MG63 (cell line): ENCODE results near the gene KIF5A. TPM values are rescaled to one million over a fixed set of nuclear protein-coding genes. Genes with fewer than 3 reads are reported as not detected.
"Not testable (repeated sequence)": the region's sequence is repeated elsewhere in the genome, so short reads cannot be mapped to it uniquely, and the experiment has no call there.

ENCODE experiments used
- DNase-seq: peaks from one replicate; pipeline ENCODE4 v3.0.0-alpha.2; 2020
- H3K27me3 ChIP-seq: fragments of 250-450 bp; sonication (Bioruptor Pico); 2 replicates; pipeline ENCODE4 v1.5.1; 2020; ENCODE audit warnings: mild to moderate bottlenecking, moderate library complexity
- H3K36me3 ChIP-seq: fragments of 250-450 bp; sonication (Bioruptor Pico); 2 replicates; pipeline ENCODE4 v1.5.1; 2020; ENCODE audit warnings: mild to moderate bottlenecking, moderate library complexity
- H3K4me3 ChIP-seq: fragments of 250-450 bp; sonication (Bioruptor Pico); 2 replicates; pipeline ENCODE4 v1.5.1; 2020; ENCODE audit warnings: mild to moderate bottlenecking, moderate library complexity
- H3K9me3 ChIP-seq: fragments of 250-450 bp; sonication (Bioruptor Pico); 2 replicates; pipeline ENCODE4 v1.5.1; 2020; ENCODE audit warnings: mild to moderate bottlenecking, moderate library complexity
- total RNA-seq: library from RNA; depleted of rRNA; stranded (reverse); fragments of >200 nt; shearing (Covaris generic); gene quantifications from 2 replicates; pipeline ENCODE4 v1.2.3, GENCODE V29; 2014; ENCODE audit warnings: low replicate concordance

Gene KIF5A
- total RNA-seq, 1 experiment from 2014 or later = not detected

DNA sequence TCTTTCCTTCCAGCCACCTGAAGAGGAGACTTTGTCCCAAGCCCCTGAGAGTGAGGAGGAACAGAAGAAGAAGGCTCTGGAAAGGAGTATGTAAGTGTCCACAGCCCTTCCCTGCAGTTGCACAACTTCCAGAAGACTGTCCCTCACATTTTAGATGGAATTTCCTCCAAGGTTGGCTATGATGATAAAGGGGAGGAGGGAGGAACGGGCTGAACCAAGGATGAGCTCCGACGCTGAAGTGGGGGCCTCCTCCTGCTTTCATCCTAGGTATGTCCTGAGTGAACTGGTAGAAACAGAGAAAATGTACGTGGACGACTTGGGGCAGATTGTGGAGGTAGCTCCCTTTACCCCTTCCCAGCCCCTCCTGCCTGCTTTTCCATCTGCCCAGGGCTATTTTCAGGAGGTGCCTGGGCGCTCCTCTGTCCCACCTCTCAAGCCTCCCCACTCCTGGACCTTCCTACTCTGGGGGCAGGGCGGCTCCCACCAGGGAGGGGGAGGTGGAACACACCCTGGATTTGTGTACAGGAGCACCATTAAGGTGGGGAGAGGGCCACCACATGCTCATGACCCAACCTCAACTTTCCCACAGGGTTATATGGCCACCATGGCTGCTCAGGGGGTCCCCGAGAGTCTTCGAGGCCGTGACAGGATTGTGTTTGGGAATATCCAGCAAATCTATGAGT lies 63.7 kb downstream of the KIF5A start:
- no peaks in the 10 kb centered on the region for H3K27me3 ChIP-seq
- H3K4me3 ChIP-seq = no peak overlapping the region
- no peaks in the 10 kb centered on the region for H3K9me3 ChIP-seq
- no peak for DNase-seq
- peaks cover 4% of the 10 kb centered on the region; the same call in 1 of the 2 replicates for H3K36me3 ChIP-seq

DNA sequence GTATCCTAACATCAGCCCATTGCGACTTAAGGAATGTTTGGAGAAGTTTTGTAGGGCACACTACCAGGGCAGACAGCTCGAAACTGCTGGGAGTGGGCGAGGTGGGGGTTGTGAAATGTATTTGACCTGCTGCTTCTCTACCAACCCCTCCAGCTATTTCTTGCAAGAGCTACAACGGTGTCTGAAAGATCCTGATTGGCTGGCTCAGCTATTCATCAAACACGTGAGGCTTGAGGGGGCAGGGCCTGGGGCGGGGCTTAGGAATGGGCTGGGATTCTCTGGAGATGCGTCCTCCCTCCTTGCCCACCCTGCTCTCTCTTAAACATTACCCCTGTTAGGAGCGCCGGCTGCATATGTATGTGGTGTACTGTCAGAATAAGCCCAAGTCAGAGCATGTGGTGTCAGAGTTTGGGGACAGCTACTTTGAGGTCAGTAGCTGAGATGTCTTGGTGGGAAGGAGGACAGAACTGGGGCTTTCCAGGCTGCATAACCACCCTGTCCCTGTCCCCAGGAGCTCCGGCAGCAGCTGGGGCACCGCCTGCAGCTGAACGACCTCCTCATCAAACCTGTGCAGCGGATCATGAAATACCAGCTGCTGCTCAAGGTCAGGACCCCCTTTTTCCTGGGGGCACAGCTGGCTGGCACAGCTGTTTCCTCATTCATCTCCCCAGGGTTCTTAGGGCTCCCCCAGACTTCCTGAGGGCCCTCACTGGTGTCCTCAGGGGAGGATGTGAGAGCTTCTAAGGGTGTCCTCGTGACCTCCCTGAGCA lies 64.5 kb downstream of the KIF5A start:
- Histone ChIP-seq H3K9me3 (no peaks in the 10 kb centered on the region), H3K4me3 (no peak overlapping the region), H3K27me3 (no peaks in the 10 kb centered on the region), H3K36me3 (peaks cover 4% of the 10 kb centered on the region; the same call in 1 of the 2 replicates)
- DNase-seq = no peak

DNA sequence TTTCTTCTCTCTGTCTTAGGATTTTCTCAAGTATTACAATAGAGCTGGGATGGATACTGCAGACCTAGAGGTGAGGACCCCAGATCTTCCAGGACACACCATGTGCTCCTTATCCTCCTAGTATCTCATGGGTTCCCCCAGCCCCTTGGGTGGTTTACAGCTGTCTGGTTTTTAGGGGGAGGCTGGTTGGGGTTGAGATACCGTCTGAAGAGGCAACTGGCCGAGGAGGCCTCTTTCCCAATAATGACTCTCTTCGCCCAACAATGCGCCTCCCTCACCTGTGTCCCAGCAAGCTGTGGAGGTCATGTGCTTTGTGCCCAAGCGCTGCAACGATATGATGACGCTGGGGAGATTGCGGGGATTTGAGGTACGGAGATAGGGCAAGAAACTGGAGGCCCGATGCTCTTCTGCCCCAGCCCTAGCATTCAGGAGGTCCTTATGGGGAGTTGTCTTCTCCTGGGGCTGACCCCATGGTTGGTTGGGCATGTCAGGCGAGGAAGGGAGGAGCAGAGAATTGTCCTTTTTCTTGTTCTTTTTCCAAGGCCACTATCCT lies 65.2 kb downstream of the KIF5A start:
- DNase-seq = no peak
- no peaks in the 10 kb centered on the region for H3K27me3 ChIP-seq
- no peak overlapping the region for H3K4me3 ChIP-seq
- no peaks in the 10 kb centered on the region for H3K9me3 ChIP-seq
- peaks cover 4% of the 10 kb centered on the region; the same call in 1 of the 2 replicates for H3K36me3 ChIP-seq

DNA sequence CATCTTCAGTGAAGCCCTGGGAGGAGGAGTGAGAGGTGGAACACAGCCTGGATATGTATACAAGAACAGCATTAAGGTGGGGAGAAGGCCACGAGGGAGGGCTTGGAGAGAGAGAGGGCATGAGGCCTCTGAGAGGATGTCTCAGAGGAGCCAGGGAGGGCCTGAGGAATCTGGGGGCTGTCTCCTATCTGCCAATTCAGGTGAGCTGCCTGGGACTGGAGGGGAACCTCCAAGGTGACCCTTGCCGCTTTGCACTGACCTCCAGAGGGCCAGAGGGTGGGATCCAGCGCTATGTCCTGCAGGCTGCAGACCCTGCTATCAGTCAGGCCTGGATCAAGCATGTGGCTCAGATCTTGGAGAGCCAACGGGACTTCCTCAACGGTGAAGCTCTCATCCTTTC lies 65.8 kb downstream of the KIF5A start:
- no peaks in the 10 kb centered on the region for H3K9me3 ChIP-seq
- H3K4me3 ChIP-seq = no peak overlapping the region
- peaks cover 4% of the 10 kb centered on the region; the same call in 1 of the 2 replicates for H3K36me3 ChIP-seq
- DNase-seq = no peak
- H3K27me3 ChIP-seq = no peaks in the 10 kb centered on the region

DNA sequence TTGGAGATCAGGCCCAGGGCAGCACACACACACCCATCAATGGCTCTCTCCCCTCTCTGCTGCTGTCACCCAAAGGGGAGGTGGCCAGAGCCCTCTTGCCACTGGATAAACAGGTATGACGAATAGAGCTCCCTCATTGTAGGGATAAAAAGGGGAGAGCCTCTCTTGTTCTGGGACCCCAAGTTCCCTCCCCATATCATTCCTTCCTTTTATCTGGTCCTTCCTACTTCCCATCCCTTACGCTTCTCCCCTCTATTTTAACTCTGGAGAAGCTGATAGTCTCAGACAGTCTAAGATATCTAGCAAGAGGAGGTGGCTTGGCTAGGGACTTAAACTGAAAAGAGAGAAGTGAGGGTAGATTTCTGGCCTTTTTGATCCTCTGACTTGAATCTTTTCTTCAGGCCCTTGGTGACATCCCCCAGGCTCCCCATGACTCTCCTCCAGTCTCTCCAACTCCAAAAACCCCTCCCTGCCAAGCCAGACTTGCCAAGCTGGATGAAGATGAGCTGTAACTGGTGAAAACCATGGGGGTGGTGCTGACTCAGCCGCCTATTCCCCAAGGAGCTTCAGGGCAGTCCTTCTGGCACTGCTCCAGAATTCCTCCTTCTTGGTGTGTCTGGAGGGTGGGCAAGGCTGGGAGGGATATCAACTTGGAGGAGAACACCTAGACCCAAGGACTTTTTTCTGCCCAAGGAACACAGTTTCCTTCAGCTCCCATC lies 66.7 kb downstream of the KIF5A start:
- H3K36me3 ChIP-seq = peaks cover 4% of the 10 kb centered on the region; the same call in 1 of the 2 replicates
- H3K27me3 ChIP-seq = no peaks in the 10 kb centered on the region
- H3K4me3 ChIP-seq = no peak overlapping the region
- no peaks in the 10 kb centered on the region for H3K9me3 ChIP-seq
- DNase-seq = peak; percentile 78

DNA sequence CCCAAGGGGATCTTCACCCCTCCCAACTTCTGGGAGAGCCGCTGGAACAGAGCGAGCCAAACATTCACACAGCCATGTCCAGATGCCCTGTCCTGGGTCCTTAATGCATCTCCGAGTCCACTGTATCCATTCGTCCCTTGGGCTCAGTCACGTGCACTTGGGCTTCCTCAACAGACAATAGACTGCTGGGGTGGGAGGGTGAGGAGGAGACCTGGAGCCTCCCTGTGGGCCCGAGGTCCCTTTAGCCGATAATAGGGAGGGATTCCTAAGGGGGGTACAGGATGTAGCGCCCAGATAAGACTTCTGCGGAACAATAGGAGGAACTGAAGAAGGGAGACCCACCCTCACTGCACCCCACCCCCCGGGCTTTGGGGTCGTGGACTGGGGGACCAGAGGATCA lies 68.1 kb downstream of the KIF5A start:
- H3K36me3 ChIP-seq = peaks cover 4% of the 10 kb centered on the region; the same call in 1 of the 2 replicates
- no peak overlapping the region for H3K4me3 ChIP-seq
- no peaks in the 10 kb centered on the region for H3K27me3 ChIP-seq
- DNase-seq = no peak
- H3K9me3 ChIP-seq = no peaks in the 10 kb centered on the region

DNA sequence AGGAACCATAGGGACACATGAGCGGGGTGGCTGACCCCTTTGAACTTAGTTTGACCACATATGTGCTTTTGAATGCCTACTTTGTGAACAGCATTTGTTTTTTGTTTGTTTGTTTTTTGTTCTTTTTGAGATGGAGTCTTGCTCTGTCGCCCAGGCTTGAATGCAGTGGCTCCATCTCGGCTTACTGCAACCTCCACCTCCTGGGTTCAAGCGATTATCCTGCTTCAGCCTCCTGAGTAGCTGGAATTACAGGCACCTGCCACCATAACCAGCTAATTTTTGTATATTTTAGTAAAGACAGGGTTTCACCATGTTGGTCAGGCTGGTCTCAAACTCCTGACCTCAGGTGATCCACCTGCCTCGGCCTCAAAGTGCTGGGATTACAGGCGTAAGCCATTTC lies 68.6 kb downstream of the KIF5A start:
- not testable (repeated sequence) for H3K27me3 ChIP-seq, H3K36me3 ChIP-seq, H3K4me3 ChIP-seq, DNase-seq, H3K9me3 ChIP-seq

DNA sequence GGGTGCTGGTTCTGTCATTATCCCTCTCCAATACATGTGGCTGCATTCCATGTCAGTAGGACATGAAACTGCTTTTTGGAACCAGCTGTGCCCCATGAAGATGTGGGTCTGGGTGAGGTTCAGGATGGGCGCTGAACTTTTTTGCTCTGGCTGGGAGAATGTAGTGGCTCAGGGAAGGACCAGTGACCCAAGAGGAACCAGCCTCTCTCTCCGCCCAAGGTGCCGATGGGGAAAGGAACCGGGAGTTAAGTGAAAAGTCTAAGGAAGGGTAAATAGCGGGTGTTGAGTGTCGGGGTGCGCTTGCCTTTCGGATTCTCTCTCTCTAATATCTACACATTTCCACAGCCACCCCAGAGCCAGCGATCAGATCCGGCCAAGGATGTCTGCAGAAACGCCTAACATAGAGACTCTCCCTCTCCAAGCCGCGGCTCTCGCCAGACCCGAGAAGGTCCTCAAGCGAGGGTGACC lies 69.2 kb downstream of the KIF5A start:
- Histone ChIP-seq H3K9me3 (no peaks in the 10 kb centered on the region), H3K27me3 (no peaks in the 10 kb centered on the region), H3K36me3 (peaks cover 4% of the 10 kb centered on the region; the same call in 1 of the 2 replicates), H3K4me3 (no peak overlapping the region)
- DNase-seq = no peak

DNA sequence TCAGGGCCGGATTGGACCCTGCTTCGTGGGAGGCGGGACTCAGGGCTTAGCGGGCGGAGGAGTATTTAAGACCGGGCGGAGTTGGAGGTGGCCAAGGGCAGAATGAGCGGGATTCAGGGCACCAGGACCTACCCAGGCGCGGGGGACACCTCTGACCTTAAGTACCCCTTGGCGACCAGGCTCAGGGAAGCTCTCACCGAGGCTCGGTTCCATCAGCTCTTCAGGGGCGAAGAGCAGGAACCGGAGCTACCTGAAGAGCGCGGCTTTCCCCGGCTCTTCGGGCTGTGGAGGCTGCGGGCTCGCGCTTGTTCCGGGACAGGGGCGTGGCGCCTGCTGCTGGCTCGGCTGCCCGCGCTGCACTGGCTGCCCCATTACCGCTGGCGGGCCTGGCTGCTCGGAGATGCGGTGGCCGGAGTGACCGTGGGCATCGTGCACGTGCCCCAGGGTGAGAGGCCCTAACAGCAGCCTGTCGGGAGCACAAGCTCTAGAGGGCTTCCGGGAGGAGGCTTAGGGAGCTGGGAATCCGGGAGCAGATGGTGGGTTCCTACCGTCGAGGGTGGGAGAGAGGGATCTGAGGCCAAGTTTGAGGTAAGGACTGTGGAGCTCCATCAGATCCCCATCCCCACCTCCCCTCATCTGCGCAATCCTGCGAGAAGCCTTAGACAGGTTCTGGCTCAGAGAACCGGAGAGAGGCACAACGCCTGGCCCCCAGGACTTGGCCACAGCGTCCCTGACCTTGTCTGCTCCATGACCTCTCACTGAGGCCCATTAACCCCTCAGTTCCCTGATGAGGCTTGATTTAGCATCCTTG lies 69.8 kb downstream of the KIF5A start:
- no peaks in the 10 kb centered on the region for H3K27me3 ChIP-seq
- DNase-seq = no peak

DNA sequence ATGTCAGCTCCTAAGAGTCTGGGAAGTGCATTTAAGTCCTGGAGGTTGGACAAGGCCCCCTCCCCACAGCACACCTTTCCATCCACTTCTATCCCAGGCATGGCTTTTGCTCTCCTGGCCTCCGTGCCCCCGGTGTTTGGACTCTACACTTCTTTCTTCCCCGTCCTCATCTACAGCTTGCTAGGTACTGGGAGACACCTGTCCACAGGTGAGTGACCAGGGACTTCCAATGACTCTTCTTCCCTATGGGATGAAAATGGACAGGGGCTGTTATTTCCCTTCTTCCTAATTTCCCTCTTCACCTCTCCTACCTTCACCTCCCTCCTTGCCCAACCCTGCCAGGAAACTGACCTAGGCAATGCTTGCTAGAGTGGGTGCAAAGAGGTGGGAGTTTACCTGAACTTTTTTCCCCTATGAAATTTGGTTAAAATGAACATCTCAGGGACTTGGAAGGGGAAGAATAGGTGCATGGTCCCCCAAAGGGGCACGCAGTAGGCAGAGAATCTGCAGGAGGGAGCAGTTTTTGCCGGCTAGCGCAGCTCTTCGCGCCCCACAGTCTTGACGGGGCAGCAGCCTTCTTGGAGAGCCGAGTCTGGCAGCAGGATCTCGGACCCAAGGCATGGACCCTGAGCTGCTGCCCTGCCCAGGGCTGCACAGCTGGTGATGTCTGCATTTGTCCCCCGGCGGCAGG lies 70.5 kb downstream of the KIF5A start:
- no peaks in the 10 kb centered on the region for H3K9me3 ChIP-seq
- DNase-seq = no peak
- H3K27me3 ChIP-seq = no peaks in the 10 kb centered on the region
- H3K4me3 ChIP-seq = no peak overlapping the region
- 0 out of 2 replicates have a peak, but pooled peaks cover 2% of the 10 kb centered on the region for H3K36me3 ChIP-seq

More for the DNA sequence above, 69.8 kb downstream of the KIF5A start:
- Histone ChIP-seq H3K36me3 (peaks cover 4% of the 10 kb centered on the region; the same call in 1 of the 2 replicates), H3K9me3 (no peaks in the 10 kb centered on the region), H3K4me3 (no peak overlapping the region)

DNA sequence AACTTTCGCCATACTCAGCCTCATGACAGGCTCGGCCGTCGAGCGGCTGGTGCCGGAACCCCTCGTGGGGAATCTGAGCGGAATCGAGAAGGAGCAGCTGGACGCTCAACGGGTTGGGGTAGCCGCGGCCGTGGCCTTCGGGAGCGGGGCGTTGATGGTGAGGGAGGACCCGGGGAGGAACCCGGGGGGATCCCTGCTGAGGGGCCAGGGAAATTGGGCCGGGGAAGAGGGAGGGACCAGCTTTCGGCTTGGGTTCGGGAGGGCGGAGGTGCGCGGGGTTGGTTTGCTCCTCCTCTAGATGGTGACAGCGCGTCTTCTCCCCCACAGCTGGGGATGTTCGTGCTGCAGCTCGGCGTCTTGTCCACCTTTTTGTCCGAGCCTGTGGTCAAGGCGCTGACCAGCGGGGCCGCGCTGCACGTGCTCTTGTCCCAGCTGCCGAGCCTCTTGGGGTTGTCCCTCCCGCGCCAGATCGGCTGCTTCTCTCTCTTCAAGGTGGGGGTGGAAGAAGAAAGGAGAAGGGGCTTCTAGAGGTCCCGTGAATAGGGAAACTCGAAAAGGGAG lies 71.2 kb downstream of the KIF5A start:
- Histone ChIP-seq H3K9me3 (no peaks in the 10 kb centered on the region), H3K4me3 (no peak overlapping the region), H3K36me3 (0 out of 2 replicates have a peak, but pooled peaks cover 2% of the 10 kb centered on the region), H3K27me3 (no peaks in the 10 kb centered on the region)
- no peak for DNase-seq

DNA sequence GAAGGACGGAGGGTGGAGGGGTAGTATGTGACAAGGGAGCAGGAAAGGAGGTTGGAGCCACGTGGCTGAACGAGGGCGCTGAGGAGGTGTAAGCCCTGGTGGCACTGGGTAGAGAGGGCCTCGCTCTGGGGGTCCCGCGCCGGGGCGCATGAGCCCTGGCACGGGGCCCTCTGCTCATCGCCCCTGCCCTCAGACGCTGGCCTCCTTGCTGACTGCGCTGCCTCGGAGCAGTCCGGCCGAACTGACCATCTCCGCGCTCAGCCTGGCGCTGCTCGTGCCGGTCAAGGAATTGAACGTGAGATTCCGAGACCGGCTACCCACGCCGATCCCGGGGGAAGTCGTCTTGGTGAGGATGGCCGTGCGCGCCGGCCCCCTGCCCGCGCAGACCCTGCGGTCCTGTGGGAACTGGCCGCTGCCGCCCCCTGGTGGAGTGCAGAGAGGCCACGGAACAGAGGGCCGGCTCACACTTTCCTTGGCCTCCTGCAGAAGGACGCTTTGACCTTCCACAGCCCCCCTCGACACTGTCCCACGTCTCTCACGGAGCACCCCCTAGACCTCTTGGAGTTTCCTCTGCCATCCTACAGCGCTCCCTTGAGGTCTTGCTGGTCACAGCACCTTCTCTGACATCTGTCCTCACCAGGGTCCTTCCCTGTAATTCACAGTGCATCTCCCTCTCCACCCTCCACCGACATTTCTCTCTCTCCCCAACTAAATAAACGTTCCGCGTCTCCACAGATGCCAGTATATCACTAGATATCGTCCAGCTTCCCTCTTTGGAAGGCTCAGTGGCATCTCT lies 71.9 kb downstream of the KIF5A start:
- H3K36me3 ChIP-seq = 0 out of 2 replicates have a peak, but pooled peaks cover under 1% of the 10 kb centered on the region
- H3K27me3 ChIP-seq = no peaks in the 10 kb centered on the region
- no peak overlapping the region for H3K4me3 ChIP-seq
- DNase-seq = peak; percentile 31
- H3K9me3 ChIP-seq = no peaks in the 10 kb centered on the region

DNA sequence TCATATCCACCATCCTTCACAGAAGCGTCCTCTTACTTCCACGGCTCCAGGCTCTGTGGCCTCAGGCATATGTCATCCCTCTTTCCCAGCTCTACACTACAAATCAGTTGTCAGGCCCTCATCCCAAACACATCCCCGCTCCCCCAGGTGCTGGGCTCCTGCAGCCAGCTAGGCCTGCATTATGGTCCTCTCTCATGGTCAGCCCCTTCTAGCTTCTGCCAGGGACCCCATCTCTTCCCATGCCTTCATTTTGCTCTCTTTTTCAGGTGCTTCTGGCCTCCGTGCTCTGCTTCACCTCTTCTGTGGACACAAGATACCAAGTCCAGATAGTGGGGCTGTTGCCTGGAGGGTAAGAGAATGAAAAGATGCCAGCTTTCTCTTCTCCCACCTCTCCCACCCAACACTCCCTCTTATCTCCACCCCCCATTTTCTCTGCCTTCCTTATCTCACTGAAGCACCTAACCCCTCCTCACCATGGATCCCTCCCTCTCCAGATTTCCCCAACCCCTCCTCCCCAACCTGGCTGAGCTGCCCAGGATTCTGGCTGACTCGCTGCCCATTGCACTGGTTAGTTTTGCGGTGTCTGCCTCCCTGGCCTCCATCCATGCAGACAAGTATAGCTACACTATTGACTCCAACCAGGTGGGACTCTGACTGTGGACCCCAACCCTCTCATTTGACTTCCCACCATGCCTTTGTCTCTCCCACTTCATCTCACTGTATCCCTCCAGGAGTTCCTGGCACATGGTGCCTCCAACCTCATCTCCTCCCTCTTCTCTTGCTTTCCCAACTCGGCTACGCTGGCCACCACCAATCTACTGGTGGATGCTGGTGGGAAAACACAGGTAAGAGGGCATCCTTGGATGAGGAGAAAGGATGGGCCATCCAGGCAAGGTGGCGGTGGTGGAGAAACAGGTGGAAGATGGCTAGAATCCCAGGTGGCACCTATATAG lies 72.7 kb downstream of the KIF5A start:
- no peaks in the 10 kb centered on the region for H3K36me3 ChIP-seq
- no peaks in the 10 kb centered on the region for H3K27me3 ChIP-seq
- H3K4me3 ChIP-seq = no peak overlapping the region
- no peak for DNase-seq
- no peaks in the 10 kb centered on the region for H3K9me3 ChIP-seq

DNA sequence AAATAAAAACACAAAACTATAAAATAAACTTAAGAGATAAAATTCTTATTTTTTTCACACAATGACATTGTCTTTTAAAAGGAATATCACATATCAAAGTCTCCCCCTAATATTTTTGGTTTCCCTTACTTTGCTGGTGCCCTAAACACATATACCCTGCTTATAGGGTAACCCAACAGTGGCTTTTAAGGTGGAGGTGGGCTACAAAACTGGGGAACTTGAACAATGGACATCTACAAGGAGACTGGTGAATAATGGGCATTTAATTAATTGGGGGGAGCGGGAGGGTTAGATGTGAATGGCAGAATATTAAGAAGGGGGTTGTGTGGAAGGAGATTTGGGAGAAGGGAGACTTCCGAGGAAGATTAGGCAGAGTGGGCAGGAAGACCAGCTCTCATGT lies 73.5 kb downstream of the KIF5A start:
- no peaks in the 10 kb centered on the region for H3K36me3 ChIP-seq
- no peaks in the 10 kb centered on the region for H3K9me3 ChIP-seq
- no peaks in the 10 kb centered on the region for H3K27me3 ChIP-seq
- no peak overlapping the region for H3K4me3 ChIP-seq
- no peak for DNase-seq
